CD4-positive, alpha-beta T cell treated with Interleukin-4 for 4 hours (primary cell): Measurements from ENCODE around the gene ZNFX1.
A peak's percentile ranks its signal among the peaks of the same experiment; 100 is the strongest.

Experiments
- DNase-seq: peaks from one replicate; pipeline ENCODE4 v3.0.0-alpha.2; 2020

ZNFX1 gene

DNA sequence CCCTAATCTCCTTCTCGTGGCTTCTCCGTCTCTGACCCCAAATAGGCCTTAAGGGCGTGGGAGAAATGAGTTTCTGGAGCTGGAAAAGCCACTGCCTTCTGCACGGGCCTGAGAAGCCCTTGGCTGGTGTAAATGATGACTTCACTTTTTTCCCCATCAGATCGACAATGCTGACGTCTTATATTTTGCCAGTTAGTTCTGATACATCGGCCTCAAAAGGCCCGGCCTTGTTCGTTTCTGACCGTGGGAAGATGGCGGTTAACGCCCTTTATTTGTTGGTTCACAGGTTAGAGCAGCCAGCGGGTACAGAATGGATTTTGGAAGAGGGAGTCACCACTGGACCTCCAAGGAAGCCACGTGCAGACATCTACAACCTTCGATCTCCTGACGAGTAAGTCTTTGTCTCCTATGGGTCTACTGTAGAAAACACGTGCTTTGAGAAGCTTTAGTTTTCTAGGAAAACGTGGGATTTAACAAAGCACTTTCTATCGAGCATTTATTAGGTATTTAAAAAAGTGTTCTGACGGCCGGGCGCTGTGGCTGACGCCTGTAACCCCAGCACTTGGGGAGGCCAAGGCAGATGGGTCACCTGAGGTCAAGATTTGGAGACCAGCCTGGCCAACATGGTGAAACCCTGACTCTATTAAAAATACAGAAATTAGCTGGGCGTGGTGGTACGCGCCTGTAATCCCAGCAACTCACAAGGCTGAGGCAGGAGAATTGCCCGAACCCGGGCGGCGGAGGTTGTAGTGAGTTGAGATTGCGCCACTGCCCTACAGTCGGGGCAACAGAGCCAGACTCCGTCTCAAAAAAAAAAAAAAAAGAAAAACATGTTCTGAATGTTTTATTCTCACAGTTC is 1.2 kb upstream of the ZNFX1 start:
- peak; percentile 29 for DNase-seq

DNA sequence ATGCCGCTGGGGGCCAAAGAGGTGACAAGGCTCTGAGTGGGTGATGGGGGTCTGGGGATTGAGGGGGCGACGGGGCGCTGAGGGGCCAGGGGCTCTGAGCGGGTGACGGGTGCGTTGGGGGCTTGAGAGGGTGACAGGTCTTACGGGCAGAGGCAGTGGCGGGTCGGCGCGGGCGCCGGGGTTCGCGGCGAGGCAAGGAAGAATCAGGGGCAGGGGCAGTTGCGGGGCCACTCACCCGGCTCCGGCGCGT is 146 bp downstream of the ZNFX1 start:
- DNase-seq = no peak

DNA sequence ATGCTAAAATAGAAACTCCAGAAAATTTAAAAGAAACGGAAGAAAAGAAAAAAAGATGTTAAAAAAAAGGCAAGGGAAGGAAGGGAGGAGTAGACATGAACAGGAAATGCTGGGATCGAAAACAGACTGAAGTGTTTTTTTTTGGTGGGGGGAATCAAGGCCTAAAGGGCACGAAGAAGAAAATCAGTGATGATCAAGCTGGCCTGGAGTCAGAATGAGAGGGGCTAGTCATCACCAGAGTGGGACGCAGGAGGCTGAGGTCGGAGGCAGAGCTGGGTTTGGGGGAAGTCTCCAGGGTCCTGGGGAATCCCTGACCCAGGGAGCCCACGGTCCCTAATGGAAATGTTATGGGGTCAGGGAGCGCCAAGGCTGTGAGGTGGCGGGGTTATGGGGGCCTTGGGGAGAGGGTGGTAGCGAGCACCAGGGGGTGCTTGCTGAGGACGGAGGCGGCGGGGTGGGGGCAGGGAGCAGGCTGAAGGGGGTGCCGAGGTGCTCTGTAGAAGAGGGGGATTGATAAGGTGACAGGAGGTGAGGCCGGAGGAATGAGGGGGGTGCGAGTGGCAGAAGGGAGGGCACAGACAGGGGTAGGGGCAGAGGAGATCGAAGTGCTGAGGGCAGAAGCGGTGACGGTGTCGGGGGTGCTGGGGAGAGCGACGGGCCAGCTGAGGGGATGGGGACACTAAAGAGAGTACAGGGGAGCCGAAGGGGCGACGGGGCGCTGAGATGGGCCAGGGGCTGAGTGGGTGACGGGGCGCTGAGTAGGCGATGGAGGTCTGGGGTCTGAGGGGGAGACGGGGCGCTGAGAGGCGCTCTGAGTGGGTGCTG is 684 bp downstream of the ZNFX1 start:
- DNase-seq = no peak

DNA sequence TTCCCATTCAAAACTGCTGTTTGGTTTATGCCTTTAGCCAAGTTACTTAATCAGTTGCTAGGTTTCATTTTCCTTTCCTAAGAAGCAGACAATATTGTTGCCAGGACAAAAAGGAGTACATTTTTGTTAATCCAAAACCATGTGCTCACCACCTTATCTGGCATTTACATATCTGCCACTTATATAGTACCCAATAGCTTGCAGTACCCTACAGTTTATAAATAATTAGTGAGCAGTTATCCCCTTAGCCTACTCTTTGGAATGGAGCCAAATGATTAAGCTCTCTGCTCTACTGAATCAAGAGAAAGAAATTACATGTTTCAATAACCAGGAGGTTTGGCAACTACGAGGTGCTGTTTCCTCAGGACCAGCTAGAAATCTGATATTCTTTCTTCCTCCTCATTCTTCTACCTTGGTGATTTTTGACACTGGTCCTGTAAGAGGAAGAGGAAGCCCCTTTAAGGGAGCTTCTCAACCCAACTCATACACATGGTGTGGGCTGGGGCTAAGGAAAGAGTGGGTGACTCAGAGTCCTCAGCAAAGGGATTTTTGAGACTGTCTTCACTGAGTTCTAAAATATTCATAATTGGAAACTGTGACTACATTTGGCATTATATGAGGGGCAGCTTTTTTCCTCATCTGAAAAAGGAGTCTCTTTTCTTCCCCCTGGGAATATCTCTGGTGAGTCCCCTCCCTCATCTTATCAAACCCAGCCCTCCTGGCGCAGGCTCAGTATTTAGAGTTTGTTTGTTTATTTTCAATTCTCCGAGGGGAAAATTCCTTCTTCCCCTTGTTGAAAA is 1.5 kb downstream of the ZNFX1 start:
- peak; percentile 75 for DNase-seq

DNA sequence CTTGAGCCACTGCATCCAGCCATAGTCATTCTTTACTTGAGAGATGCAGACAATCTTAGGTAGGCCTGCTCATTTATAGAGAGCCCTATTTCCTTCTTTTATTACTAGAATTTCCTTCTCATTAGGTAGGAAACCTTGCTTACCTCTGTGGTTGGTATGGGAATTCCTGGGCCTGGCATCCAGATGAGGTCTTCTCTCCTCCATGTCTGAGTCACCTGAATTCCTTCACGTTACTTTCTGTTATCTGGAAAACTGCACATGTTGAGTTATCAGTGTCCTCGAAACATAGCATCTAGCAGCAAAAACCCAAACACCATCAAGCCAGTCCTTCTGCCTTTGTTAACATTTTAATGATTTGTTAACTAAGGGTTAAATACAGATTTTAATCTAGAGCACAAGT is 2.2 kb downstream of the ZNFX1 start:
- DNase-seq = no peak

DNA sequence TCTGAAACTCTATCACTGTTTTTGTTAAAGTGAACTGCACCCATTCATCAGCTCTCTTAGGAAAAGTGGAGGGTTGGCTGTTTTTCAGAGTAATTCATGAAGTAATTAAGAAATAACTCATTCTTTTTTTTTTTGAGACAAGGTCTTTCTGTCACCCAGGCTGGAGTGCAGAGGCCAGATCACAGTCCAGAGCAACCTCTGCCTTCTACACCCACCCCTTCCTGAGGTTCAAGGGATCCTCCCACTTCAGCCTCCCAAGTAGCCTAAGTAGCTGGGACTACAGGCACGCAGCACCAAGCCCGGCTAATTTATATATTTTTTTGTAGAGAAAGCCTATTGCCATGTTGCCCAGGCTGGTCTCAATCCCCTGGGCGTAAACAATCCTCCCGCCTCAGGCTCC is 2.6 kb downstream of the ZNFX1 start:
- DNase-seq = no peak

DNA sequence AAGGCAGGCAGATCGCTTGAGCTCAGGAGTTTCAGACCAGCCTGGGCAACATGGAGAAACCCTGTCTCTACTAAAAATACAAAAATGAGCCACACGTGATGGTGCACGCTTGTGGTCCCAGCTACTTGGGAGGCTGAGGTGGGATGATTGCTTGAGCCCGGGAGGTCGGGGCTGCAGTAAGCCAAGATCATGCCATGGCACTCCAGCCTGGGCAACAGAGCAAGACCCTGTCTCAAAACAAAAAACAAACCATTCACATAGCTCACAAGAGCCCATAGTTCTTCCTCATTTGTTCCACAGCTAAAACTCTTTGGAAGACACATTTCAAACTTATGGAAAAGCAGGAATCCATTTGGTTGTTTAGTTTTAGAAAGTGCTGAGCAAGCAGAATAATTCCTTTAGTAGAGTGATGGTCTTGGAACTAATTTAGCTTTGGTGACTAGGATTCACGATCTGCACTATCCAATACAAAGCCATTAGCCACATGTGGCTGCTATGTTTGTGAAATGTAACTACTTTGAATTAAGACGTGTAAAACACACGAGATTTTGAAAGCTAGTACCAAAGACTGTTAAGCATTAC is 4.1 kb downstream of the ZNFX1 start:
- DNase-seq = no peak

DNA sequence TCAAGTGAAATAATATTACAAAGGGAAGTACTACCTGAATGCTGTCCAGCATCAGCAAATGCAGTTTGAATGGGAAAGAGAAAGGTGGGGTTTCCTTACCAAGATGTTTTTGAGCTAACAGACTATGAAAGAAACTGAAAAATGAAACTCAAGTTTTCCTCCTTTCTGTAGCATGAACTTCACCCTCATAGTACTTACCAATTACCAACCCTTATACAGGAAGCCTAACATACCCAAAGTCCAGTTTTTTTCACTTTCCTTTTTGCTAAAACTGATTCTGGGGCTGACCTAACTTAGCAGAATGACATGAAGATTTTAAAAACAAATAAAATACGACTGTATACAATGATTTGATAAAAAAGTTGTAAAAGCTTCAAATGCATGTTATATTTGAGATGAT is 5.2 kb downstream of the ZNFX1 start:
- DNase-seq = no peak

DNA sequence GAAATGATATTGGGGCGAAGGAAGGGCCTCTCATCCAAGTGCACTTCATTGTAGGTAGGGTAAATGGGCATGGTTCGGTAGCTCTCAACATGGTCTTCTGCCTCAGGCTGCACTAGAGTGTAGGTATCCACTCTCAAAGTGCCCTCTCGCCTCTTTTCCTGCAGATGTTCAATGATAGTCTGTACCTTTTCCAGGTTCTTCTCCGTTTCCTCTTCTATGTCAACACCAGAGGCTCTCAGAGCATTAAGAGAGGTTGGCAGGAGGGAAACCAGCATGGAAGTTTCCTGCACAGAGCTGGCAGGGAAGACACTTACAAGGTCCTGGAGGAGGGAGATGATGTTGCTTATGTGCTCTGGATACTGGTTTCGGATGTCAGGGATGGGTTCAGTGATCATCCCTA is 7.1 kb downstream of the ZNFX1 start:
- DNase-seq = no peak

DNA sequence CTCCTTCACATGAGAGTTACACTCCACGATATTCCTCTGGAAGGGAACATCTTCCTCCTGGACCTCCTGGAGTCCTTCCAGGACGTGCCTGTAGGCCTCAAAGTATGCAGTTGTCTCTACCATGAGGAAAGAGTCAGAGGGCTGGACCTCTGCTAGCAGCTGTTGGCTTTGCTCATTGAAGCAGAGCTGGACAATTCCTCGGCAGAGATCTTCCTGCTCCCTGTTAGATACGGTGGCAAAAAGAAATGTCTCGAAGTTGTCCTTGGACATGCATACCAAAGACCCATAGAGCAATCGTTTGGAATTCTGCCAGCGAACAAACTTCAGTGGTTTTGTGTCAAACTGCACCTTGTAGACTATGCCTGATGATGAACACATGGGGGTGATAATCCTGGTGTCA is 7.7 kb downstream of the ZNFX1 start:
- DNase-seq = no peak

DNA sequence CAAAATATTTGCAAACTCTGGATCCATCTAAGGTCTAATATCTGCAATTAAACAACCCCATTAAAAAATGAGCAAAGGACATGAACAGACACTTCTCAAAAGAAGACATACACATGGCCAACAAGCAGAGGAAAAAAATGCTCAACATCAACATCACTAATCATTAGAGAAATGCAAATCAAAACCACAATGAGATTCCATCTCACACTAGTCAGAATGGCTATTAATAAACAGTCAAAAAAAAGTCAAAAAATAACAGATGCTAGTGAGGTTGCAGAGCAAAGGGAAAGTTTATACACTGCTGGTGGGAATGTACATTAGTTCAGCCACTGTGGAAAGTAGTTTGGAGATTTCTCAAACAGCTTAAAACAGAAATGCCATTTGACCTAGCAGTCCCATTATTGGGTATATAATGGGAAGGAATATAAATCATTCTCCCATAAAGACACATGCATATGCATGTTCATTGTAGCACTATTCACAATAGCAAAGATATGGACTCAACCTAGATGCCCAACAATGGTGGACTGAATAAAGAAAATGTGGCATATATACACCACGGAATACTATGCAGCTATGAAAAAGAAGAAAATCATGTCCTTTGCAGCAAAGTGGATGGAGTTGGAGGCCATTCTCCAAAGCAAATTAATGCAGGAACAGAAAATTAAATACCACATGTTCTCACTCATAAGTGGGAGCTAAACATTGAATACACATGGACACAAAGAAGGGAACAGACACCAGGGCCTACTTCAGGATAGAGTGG is 9.1 kb downstream of the ZNFX1 start:
- no peak for DNase-seq

DNA sequence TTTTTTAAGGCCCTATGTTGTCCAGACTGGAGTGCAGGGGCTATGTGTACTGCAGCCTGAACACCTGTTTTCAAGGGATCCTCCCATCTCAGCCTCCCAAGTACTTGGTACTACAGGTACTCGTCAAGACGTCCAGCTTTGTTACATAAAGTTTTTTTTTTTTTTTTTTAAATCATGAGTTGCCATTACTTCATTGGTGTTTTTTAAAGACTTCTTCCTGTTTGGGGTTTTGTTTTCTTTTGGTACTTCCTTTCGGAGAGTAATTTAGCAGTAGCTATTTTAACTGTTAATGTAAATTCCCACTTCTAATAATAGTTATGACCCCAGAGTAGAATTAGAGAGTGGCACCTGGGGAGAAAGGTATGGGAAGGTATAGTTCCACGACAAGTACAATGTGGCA is 10.5 kb downstream of the ZNFX1 start:
- DNase-seq = peak; percentile 32

DNA sequence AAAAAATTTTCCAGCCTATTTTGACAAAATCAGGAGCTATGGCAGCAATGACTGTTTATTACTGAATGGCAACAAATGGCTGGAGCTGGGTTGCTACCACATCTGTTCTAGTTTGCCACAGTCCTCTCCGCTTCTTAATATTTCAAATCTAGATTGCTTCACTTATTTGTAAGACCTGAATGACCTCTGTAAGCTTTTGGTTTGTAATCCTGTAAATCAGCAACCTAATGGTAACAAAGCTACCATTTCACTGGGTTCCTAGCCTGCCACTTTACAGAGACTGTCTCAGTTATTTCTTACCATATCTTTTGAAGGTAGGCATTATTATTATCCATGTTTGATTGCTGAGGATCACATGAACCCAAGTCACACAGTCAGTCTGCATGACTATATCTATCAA is 15.4 kb downstream of the ZNFX1 start:
- no peak for DNase-seq

DNA sequence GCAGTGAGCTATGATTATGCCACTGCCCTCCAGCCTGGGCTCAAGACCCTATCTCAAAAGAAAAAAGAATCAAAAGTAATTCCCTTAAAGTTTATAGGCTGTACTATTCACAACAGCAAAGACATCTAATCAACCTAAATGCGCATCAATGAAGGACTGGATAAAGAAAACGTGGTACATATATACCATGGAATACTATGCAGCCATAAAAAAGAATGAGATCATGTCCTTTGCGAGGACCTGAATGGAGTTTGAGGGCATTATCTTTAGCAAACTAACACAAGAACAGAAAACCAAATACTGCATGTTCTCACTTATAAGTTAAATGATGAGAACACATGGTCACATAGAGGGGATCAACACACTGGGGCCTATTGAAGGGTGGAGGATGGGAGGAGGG is 16.7 kb downstream of the ZNFX1 start:
- DNase-seq = no peak

DNA sequence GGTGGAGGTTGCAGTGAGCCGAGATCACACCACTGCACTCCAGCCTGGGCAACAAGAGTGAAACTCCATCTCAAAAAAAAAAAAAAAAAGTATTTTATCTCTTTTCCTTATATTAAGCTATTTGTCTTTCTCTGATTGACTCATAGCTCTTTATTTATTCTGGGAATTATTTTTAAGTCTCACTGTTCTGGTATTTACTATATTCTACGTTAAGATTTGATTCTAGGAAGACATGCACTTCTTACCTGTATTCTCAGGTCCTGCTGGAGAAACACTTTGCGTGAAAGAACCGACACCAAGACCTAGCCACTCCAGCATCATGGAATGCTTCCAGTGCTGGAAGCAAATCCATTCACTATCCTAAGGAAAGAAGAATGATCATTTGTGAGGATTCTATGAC is 17.6 kb downstream of the ZNFX1 start:
- no peak for DNase-seq

DNA sequence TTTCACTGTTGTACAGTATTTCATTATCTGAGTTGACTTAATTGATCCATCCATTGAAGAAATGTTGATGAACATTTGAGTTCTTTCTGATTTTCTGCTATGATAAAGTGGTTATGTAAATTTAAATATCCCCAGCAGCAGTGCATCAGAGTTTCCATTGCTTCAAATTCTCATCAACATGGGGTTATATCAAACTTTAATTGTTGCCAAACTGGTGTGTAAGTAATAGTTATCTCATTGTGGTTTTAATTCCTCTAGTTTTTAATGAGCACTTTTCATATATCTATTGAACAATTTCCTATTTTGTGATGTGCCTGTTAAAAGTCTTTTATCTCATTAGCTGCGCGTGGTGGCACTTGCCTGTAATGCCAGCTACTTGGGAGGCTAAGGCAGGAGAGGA is 18.1 kb downstream of the ZNFX1 start:
- DNase-seq = no peak

DNA sequence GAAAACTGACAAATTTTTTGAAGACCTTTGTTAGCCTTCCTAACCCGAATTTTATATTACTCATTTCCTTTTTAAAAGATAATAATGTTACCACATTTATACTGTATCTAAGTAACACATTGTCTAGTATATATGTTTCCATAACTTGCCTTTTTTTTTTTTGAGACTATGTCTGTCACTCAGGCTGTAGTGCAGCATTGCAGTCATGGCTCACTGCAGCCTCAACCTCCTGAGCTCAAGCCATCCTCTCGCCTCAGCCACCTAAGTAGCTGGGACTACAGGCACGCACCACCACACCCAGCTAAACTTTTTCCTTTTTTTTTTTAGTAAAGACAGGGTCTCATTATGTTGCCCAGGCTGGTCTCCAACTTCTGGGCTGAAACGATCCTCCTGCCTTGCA is 18.6 kb downstream of the ZNFX1 start:
- DNase-seq = no peak

DNA sequence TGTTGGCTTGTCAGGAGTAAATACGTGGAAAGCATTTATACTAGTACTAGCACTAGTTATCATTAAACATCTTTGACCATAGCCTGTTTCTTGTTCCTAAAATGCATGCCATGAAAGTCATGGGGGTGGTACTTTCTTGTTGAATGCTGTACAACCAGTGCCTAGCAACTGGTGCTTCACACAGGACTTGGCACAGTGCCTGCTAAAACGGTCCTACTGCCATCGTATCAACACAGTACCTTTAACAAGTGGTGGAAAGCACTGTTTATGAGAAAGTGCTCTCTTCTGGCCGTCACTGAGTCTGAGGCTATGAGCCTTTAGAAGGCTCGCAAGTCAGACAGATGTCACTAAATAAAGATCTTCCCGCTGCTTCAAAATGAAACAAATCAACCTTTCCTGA is 21.6 kb downstream of the ZNFX1 start:
- no peak for DNase-seq

DNA sequence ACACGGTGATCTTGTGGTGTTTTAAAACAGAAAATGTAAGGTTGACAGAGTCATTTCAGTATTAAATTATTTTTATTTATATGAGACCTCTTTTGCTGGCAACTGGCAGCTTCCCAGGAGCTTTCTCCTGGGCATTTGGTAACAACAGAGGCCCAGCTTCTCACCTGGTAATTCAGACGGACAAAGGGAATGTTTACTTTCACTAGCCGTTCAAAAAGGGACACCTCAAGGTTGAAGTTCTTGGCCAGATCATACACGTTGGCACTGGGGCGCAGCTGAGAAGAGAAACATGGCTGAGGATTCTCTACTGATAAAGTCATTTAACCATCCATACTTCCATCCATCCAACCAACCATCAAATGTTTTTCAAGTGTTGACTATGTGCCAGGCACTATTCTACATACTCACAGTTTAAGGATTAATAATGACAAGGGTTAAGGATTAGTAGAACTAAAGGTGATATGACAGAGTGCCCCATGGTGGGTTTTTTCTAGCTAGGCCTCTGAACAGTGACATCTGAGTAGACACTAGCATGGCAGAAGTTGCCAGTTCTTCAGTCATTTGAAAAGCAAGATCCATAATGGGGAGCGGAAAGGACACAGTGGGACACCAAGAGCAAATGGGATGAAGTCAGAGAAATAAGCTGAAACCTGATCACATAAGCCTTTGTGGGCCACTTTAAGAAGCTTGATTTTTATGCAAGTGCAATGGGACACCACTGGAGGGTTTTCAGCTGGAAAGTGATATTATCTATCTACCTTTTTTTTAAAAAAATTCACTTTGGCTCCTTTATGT is 25.1 kb downstream of the ZNFX1 start:
- no peak for DNase-seq

DNA sequence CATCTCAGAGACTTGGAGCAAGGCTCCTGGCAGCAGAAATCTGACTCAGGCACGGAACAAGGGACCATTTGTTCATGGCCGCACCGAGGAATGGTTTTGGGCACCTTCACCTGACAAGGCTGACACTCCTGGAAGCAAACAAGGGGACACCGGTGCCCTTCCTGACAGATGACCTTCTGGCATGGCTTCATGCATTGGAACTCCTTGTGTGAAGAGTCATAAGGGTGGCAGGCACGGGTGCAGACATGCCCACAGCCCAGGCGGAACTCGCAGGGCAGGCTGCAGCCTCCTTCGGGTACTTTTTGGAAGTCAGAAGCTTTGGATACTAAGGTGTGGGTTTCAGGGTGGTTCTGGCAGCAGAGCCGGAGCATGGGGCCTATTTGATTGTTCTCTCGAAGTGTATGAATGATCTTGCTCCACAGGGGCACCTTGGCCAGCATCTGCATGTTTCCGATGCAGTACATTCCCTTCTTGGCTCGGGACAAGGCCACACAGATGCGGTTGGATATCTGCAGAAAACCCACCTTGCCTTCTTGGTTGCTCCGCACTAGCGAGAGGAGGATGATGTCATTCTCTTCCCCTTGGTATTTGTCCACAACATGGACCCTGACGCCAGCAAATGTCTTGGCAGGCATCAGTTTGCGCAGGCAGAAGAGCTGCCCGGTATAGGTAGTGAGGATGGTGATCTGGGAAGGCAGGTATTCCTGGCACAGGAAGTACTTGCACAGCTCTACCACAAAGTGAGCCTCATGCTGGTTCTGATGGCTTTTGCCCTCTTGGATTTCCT is 28.8 kb downstream of the ZNFX1 start:
- DNase-seq = no peak

DNA sequence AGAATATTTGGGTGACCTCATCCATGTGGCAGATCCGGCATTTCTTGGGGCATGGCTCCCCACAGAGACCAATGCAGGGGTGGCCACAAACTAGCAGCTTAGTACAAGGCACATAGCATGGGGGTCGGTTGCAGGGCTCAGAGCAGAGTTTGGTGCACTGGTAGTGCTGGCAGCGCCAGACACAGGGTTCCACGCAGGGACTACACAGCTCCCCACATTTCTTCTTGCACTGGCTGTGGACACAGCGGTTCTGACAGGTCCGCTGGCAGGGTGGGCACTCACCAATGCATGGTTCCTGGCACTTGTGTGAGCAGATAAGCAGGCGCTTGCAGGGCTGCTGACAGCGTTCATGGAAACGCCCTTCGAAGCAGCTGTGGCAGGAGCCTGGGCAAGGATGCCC is 29.6 kb downstream of the ZNFX1 start:
- no peak for DNase-seq
